Fibroblast of skin of right quadriceps (primary cell): ENCODE results near the gene TSGA10IP.

Experiments
- DNase-seq: peaks from one replicate; pipeline ENCODE4 v3.0.0-alpha.2; 2013

The TSGA10IP gene

DNA sequence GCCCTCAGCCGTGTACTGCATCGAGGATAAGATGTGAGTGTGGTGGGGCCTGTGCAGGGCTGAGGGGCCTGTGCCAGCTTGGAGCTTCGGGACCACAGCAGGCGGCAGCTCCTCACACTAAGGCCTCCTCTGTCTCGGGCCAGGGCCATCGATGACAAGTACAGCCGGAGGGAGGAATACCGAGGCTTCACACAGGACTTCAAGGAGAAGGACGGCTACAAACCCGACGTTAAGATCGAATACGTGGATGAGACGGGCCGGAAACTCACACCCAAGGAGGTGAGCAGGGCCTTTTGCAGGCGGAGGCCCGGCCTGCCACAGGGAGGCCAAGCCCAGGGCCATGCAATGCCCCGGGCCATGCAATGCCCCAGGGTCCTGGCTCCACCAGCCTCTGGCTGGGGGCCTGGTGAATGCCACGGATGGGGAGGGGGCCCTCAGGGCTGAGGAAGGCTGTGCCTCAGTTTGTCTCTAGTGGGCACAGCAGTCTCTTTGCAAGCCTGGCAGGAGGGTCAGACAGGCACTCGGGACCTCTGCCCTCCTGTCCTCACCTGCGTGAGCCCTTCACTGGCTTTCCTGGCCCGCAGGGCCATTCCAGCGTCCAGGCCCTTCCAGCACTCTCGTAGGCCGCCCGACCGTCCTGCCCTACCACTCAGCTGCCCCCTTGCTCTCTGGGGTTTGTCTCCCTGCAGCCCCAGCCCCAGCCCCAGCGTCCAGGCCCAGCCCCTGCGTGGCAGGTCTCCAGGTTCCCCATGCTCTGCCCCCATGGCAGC is 32.5 kb downstream of the TSGA10IP start:
- no peak for DNase-seq

DNA sequence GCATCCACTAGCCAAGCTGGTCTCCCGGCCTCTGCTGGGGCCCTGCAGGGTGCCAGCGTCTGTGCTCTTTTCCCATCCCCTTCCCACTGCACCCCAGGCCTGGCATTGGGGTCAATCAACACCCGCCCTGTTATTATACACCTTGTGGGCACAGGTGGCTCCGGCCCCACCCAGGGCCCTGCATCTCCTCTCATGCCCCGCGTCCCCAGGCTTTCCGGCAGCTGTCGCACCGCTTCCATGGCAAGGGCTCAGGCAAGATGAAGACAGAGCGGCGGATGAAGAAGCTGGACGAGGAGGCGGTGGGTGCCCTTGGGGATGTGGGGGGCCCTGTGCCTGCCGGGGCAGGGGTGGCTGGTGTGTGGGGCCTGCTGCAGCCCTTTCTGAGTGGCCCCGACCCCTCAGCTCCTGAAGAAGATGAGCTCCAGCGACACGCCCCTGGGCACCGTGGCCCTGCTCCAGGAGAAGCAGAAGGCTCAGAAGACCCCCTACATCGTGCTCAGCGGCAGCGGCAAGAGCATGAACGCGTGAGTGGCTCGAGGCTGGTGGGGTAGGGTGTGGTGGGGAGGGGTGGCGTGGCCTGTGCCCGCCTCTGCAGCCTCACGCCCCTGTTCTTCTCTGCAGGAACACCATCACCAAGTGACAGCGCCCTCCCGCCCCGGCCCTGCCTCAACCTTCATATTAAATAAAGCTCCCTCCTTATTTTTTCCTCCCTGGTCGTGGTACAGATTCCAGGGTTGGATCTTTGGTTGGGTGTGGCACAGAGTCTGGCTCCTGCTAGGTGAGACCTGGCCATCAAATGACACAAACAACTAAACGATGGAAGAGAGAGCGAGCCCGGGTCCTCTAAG is 33.3 kb downstream of the TSGA10IP start:
- no peak for DNase-seq

DNA sequence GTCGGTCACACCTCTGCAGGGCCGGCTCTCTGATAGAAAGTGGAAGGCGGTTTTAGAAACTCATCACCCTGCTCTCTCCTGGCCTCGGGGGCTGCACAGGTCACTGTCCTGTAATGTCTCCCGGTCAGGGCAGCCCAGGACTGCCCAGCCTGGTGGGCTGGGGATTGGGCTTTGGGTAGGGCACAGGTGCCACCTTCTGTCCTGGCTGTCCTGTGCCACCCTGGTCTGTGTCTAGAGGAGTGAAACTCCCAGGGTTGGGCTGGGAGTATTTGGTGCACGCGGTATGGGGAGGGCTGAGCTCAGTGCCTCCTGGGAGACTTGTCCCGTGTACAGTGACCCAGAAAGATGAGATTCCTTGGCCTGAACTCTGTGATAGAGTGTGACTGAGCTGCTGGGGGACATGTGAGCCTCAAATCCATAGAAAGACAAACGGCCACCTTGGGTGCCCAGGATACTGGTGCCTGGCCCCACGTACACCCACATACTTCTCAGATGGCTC is 34.0 kb downstream of the TSGA10IP start:
- DNase-seq, result no peak

DNA sequence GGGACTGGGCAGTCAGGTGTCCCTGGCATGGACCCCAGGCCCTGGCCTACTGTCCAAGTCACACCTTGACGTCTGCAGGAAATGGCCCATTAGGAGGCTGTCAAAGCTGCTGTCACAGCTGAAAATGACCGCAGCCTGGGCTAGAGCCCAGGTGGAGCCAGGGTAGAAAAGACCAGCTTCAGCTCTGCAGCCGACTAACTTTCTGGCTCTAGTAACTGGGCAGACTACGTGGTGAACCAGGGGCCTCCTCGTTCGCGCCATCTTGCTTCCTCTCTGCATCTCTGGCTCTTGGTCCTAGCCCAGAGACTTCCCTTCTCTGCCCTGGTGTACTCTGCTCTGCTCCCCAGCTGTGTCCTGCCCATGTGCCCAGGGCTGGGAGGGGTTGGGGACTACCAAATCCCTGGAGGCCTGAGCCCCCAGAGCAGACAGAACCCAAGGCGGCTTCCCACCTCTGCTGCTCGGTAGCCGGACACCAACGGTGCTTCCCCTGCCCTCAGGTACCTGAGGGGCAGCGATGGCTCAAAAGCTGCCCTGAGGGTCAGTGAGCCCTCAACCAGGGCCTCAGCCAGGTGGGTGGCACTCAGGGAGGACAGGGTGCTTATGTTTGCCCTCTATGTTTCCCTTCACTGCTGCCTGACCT is 35.9 kb downstream of the TSGA10IP start:
- no peak for DNase-seq

DNA sequence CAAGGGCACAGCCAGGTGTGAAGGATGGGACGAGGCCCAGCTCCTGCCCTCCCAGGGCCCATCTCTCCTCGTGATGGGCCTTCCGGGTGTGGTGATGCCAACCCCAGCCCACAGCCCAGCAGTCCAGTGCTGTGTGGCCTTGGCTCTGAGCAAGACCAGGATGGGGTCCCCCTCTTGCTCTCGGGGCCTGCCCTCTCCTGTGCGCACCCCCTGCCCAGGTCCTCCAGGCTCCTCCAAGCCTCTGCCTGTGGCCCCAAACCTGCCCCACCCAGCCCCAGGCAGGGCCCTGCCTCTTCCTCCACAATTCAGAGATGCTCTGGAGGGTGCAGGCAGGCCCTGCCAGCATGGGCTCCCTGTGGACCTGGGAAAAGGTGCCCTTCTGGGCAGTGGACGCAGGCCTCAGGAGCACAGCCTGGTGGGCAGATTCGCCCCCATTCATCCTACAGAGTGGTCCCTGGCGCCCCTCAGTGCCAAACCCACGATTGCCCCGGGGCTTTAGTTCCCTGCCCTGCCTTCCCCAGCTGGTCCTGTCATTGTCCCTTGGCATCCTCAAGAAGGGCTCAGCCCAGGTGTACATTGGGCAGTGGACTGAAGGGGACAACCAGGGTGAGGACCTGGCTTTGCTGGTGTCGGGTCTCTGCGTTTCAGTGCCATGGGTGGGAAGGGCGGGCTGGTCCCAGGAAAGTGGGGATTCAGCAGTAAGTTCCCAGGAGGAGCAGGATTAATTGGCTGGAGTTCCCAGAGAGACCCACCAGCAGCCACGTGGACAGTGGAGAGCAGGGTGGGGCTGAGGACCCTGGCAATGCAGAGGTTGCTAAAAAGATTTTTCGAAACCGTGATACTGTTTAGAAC is 36.9 kb downstream of the TSGA10IP start:
- no peak for DNase-seq

DNA sequence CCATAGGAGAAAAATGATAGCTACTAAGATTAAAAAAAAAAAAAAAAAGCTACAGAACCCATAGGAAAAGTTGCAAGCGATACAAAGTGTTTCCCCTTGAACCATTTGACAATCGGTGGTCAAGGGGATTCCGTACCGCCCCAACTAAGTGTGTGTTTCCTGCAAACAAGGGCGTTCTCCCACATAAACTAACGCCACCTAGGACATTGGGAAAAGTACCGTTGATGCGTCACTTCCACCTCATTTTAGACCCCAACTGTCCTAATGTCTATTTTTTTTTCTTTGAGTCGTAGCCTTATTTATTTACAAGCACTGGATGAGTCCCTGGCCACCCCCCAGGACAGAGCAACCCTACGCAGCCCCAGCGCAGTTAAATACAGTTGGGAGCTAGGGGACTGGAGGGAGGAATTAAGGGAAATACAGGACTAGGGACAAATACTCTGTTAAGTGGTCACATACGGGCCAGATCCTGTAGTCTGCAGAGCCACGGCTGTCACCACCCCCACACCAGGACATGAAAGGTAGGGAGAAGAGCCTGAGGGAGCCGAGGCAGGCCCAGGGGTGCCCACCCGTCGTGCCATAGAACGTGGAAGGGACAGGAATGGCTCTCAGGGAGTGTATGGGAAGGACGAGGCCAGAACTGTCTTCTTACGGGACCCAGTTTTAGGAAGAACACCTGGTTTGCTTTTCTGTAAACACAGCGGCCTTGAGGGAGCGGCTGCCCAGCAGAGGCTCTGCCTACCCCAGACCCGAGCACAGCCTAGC is 37.7 kb downstream of the TSGA10IP start:
- no peak for DNase-seq

DNA sequence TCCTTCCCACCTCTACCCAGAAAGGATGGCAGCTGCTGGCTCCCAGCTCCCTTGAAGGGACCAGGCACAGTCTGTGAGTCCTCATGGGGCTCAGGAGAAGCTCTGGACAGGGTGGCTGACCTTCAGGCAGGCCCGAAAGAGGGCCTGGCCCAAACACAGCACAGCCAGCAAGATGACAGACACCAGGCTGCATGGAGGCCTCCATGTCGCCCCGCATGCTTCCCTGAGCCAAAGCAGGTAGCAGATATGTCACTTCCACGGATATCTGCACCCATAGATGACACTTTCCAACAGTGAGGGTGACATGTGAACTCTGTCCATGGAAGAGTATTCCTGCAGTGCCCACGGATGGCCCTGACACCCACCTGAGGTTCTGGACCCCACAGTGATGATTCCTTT is 38.3 kb downstream of the TSGA10IP start:
- DNase-seq, result no peak

DNA sequence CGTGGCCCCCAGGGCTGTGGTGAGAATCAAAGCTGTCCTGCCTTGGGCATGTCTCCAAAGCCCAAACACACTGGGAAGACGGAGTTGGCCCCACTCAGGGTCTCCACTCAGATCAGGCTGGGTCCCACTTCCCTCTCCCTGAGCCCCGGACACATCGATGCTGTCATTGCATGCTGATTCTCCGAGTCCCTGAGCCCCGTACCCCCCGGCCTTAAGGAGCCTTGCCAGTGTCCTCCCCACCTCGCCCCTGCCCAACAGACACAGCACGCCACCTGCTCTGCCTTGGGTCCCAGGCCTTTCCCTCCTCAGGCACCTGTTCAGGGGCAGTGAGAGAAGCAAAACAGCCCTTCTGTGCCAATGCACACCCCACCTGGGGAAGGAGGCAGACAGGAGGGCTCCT is 42.1 kb downstream of the TSGA10IP start:
- DNase-seq, result no peak

DNA sequence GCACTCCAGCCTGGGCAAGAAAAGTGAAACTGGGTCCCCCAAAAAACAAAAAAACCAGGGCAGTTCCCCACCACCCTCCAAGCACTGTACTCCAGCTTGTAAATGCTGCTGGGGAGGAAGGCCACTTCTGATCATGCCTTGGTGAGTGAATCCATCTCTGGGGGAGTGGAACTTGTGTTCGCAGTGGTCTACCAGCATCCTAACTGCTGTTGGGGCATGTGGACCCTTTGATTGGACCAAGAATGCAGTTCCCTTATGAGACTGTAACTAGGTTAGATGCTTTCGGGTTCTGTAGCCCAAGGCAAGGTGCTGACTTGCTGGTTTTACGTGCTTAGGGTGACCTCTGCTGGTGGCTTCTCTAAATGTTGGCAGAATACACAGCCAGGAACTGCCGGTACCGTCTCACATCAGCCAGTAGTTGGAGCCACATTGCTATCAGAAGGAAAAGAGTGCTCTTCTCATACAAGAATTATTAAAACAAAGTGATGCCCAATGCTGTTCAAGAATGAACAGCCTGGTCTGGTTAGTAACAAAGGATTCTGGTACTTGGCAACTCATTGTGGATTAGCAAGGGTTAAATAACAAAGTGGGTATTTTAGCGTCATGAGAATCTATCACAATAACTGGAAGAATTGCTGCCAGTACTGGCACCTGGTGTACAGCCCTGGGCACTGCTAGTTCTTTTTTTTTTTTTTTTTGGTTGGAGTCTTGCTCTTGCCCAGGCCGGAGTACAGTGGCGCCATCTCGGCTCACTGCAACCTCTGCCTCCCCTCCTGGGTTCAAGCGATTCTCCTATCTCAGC is 43.7 kb downstream of the TSGA10IP start:
- DNase-seq, result peak; percentile 92

DNA sequence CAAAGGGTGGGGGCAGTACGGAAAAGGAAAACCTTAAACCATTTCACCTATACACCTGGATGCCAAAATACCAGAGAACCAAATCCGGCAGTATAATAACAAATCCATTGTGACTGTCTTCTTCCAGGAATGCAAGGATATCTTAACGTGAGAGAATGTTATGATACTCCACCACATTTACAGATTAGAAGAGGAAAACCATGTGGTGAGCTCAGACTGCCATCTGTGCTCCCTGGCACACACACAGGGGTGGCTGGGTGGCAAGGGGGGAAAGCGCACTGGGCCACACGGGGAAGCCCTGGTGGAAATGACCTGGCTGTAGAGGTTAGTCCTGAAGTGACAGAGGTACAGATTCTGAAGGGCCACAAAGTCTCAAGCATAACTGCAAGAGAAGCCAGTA is 46.8 kb downstream of the TSGA10IP start:
- DNase-seq, result no peak

DNA sequence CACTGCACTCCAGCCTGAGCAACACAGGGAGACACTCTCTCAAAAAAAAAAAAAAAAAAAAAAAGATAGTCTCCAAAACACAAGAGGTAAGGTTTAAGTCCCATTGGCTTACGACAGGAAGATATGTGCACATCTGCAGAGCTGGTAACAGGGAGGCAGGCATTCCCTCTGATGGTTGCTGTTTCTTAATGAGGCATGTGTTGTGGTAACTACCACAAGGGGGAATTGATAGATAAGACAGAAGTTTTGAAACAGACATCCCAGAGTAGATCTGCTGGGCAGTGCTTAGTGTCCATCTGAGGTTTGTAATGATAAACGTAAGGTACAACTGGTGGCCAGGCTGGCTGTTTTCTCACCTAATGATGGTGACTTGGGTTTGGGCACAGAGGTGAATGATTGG is 52.0 kb downstream of the TSGA10IP start:
- DNase-seq, result no peak

DNA sequence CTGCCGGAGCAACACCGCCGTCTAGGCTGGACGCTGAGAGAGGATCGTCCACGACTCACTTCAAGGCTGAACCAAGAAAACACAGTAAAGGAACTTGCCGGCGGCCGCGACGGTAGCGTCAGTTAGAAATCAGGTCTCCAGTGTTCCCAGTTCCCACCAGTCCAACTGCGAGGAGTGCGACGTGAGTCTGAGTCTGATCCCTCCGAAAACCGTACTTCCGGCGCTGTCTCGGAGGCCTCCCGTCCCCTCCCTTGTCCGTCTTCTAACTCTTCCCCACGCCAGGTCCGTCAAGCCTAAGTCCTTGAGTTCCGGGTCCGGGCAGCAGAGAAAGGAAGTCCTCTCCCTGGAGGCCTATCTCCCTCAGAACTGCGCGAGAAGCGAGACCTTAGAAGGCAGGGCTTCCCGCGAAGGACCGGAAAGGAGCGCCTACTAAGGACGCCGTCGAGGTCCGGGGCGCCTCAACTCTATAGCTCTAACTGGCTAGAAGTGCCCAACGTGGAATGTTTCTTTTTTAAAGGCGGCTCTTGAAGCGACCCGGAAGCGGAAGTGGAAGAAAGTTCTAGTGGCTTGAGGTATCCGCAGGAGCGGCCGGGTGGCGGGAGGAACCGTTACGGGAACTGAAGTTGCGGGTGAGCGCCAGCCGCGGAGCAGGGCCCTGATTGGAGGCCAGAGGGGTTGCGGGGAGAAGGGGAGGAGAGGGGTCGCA is 56.8 kb downstream of the TSGA10IP start, which contains the start of the genes BANF1 and EIF1AD:
TSS of gene BANF1 (plus strand) at position 562 of the 706 bp plus-strand sequence. CDS start 748 bp downstream, outside the sequence.
TSS of gene EIF1AD (minus strand) at position 216 of the 706 bp plus-strand sequence. CDS start 1,768 bp downstream, outside the sequence.
- peak; percentile 98 for DNase-seq

DNA sequence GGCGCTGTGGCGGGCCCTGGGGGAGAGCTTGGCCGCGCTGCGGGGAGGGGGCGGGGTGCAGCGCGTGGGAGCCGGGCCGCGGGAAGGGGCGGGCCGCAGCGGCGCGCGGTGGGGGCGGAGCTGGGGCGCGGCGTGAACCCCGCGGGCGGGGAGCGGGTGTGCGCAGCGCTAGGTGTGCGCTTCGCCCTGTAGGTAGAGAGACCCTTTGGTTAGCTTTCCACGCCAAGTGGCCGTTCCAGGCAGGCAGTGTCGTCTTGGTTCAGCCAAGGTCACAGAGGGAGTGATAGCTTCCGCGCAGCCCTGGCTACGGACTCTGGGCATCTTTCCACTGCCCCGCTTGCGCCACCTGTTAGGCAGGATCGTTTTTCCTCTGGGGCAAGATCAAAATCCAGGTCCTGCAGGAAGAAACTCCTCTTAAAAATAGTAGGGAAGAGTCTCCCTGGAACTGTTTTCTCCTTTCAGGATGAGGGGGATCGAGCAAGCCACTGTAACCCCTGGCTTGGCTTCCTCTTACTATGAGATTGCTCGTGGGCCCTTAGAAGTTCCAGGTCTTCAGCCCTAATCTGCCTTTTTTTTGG is 57.5 kb downstream of the TSGA10IP start:
- no peak for DNase-seq

DNA sequence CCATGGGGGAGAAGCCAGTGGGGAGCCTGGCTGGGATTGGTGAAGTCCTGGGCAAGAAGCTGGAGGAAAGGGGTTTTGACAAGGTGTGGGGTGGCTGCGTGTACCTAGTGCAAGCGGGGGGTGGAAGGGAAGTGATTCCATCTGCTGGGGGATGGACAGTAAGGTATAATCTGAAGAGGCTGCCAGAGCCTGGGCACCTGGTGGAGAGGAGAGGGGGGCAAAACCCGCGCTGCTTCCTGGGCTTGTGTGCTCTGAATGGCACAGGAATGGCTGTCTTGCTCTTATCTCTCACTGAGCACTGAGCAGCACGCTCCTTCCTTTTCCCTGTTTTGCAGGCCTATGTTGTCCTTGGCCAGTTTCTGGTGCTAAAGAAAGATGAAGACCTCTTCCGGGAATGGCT is 58.0 kb downstream of the TSGA10IP start:
- no peak for DNase-seq

DNA sequence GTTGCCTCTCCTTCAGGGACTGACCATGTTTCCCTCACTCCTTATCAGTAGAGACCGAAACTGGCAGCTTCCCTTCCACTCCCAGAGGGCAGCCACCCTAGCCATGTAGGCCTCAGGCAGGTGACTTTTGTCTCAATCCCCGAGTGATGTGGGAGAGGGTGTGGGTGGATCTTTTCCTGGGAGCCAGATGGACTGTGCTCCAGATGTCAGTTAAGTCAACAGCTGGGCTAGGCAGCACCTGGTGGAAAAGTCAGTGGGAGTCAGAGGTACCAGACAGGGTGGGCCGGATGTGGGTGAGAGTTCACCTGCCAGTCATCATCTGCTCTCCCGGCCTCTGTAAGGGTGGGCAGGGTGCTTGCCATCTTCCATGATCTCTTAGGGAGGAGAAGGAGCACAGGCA is 58.9 kb downstream of the TSGA10IP start:
- DNase-seq, result no peak

DNA sequence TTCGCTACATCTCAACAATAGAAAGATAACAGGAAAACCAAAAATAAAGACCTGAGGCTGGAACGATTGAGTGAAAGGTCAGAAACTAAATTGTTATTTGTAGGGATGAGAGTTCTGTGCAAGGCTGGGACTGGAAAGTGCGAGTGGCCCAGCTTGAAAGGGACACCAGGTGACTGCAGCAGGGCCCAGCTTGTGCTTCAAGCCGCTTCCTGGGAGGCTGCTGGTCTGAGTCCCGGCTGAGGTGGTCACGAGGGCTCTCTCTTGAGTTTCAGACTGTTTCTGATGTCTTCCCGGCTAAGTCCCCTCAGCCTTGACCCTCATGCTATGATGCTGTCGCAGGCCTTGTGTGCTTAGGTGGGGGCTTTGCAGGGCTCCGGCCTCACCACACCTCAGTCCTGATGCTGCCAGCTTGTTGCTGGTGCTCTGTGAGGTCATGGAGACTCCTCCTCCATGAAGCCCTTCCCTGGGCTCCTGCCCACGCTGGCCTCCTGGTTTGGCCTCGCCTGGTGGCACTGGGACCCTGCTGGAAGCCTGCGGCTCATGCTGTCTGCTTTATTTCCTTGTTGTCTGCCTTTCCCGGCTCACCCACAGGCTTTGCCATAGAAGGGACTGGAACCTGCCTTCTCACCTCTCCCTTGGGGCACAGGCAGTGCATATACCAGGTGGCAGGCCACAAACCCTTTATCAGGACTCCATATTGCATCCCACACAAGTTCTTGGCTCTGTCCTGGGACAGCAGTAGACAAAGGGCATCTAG is 61.0 kb downstream of the TSGA10IP start:
- no peak for DNase-seq

DNA sequence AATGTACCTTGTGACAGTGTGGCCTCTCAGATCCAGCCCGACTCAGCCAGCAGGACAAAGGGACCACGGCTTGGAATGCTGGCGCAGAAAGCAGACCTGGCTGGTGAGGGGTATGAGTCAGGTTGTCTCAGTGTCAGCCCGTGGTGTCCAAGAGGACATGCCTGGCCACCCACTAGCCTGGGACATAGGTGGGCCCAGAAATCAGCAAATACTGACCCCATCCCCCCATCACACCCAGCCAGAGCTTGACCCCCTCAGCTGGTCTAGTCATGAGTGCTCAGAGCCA is 61.6 kb downstream of the TSGA10IP start:
- DNase-seq, result no peak

DNA sequence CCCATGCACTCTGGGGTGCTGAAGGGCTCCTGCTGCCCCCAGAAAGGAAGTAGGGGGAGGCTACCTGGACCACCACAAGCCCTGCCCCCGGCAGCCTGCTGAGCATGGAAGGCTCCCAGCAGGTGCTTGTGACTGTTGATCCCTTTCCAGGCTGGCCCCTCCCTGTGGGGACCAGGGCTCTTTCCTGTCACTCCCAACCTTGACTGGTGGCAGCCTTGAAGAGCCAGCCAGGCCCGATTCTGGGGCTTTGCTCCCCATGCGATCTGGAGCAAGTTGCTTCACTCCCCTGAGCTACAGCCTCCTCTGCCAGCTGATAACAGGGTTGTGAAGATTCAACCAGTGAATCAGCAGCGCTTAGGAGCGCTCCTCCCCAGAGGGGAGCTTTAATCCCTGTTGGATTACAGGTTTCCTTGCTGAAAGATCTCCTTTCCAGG is 61.9 kb downstream of the TSGA10IP start:
- DNase-seq, result no peak

DNA sequence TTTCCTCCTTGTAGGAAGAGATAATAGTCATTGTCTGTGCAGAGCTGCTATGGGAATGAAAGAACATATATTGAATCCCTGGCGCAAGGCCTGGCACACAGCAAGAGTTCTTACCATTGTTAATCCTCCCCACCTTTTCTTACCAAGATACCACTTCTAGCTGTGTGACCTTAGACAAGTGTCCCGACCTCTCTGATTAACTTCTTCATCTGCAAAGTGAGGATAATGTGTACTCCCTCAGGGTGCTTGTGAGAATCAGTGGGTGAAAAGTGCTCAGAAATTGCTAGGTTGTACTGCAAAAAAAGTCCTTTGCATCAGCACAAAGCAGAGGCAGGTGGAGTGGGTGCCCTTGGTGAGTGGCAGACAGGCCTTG is 62.8 kb downstream of the TSGA10IP start:
- DNase-seq, result no peak
